ENCODE measurements around the gene IL1RN. TPM values are rescaled to one million over a fixed set of nuclear protein-coding genes. Genes with fewer than 3 reads are reported as not detected.

The IL1RN gene
- total RNA-seq, 1 donor from 2014 or later, result not detected

GRCh38 chr2:113088213-113088992 is 39.0 kb upstream of the IL1RN start:
- Mint-ChIP-seq H3K27ac (ENCODE audit: unreplicated experiment) (no peak overlapping the region), H3K4me1 (no peaks in the 10 kb centered on the region), H3K4me3 (no peak overlapping the region), H3K36me3 (ENCODE audit: low read depth) (no peaks in the 10 kb centered on the region), H3K9me3 (no peaks in the 10 kb centered on the region), H3K27me3 (ENCODE audit: low read depth) (peaks cover 22% of the 10 kb centered on the region)
- no peak for TF ChIP-seq CTCF (conservative IDR thresholded peaks at IDR 0.05)
- no peak for DNase-seq (ENCODE audit: low read depth, low spot score)

DNA sequence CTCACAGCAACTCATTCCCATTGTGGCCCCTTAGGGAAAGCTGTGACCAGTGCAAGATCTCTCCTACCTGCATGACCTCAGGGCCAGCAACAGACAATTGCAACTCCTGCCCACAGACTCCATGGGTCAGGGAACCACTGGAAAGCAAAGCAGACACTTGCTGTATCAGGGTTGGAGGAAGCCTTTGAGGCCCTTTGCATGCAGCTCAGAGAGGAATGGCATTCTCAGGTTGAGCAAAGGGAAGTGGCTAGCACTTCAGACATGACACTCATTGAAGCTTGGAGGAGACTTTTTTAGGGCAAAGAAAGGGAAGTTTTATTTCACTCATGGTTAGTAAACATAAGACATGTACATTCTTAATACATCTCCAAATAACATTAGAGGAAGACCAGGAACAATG is 37.5 kb upstream of the IL1RN start:
- TF ChIP-seq CTCF (conservative IDR thresholded peaks at IDR 0.05), result no peak
- no peak for DNase-seq (ENCODE audit: low read depth, low spot score)
- Mint-ChIP-seq H3K27ac (ENCODE audit: unreplicated experiment) (no peak overlapping the region), H3K9me3 (no peaks in the 10 kb centered on the region), H3K4me1 (no peaks in the 10 kb centered on the region), H3K4me3 (no peak overlapping the region), H3K36me3 (ENCODE audit: low read depth) (no peaks in the 10 kb centered on the region), H3K27me3 (ENCODE audit: low read depth) (peaks cover 20% of the 10 kb centered on the region)

- Mint-ChIP-seq H3K36me3 (ENCODE audit: low read depth) (no peaks in the 10 kb centered on the region), H3K27me3 (ENCODE audit: low read depth) (peaks cover 13% of the 10 kb centered on the region)
Measured at GRCh38 chr2:113091231-113091896, 36.0 kb upstream of the IL1RN start.

GRCh38 chr2:113092864-113093612 is 34.4 kb upstream of the IL1RN start:
- H3K27ac Mint-ChIP-seq (ENCODE audit: unreplicated experiment), result no peak overlapping the region
- H3K27me3 Mint-ChIP-seq (ENCODE audit: low read depth), result peaks cover 8% of the 10 kb centered on the region
- H3K36me3 Mint-ChIP-seq (ENCODE audit: low read depth), result no peaks in the 10 kb centered on the region

More at GRCh38 chr2:113091231-113091896, 36.0 kb upstream of the IL1RN start:
- no peak overlapping the region for H3K4me3 Mint-ChIP-seq
- H3K27ac Mint-ChIP-seq (ENCODE audit: unreplicated experiment), result no peak overlapping the region
- no peaks in the 10 kb centered on the region for H3K4me1 Mint-ChIP-seq
- DNase-seq (ENCODE audit: low read depth, low spot score), result no peak
- no peak for TF ChIP-seq CTCF (conservative IDR thresholded peaks at IDR 0.05)
- peaks cover 3% of the 10 kb centered on the region for H3K9me3 Mint-ChIP-seq

More at GRCh38 chr2:113092864-113093612, 34.4 kb upstream of the IL1RN start:
- DNase-seq (ENCODE audit: low read depth, low spot score), result no peak
- no peak for TF ChIP-seq CTCF (conservative IDR thresholded peaks at IDR 0.05)
- no peak overlapping the region for H3K4me3 Mint-ChIP-seq
- H3K4me1 Mint-ChIP-seq, result no peaks in the 10 kb centered on the region
- H3K9me3 Mint-ChIP-seq, result peaks cover 3% of the 10 kb centered on the region
